ENCODE measurements around the gene BCORL1. TPM values are rescaled to one million over a fixed set of nuclear protein-coding genes. Genes with fewer than 3 reads are reported as not detected.

Gene BCORL1
- polyA plus RNA-seq, 1 of the 3 experiments (the other 2 are of a cell fraction): 4.2 TPM

GRCh38 chrX:130051176-130051845, 68.9 kb downstream of the BCORL1 start:
- Histone ChIP-seq H3K36me3 (replicated peaks in 1 of 2; ENCODE audit: control insufficient read depth in 1 of 2, insufficient read depth in 2 of 2, low read length in 1 of 2) (peaks cover 27 to 32% of the 10 kb centered on the region in 2 experiments), H3K9me2 (no peaks in the 10 kb centered on the region), H3K9me3 (no peaks in the 10 kb centered on the region), H3K4me1 (ENCODE audit: control insufficient read depth in 1 of 2, insufficient read depth in 2 of 2, low read depth in 1 of 2, low read length in 1 of 2) (no peaks in the 10 kb centered on the region), H3K27me3 (ENCODE audit: insufficient read depth) (peaks cover 6% of the 10 kb centered on the region; the same call in 1 of the 2 replicates), H3F3A (replicated peaks; ENCODE audit: insufficient read depth) (peaks cover 4% of the 10 kb centered on the region), H3K9ac (no peak overlapping the region), H3K27ac (ENCODE audit: low read depth in 2 of 2, low read length in 1 of 2) (no peak overlapping the region), H4K20me1 (ENCODE audit: insufficient read depth) (no peaks in the 10 kb centered on the region), H3K4me3 (ENCODE audit: low read depth in 2 of 2, low read length in 1 of 2) (no peak overlapping the region), H3K79me2 (ENCODE audit: insufficient read depth) (no peaks in the 10 kb centered on the region), H3K4me2 (no peak overlapping the region), H2AFZ (ENCODE audit: low read depth) (no peak overlapping the region)
- TF ChIP-seq CHD2 (IDR thresholded peaks at IDR 0.05; ENCODE audit: low read length, partially characterized antibody) (no peak), TAF1 (IDR thresholded peaks at IDR 0.05; ENCODE audit: borderline replicate concordance, low read depth, low read length) (no peak)
- ChIA-PET POLR2A (no interaction called here), CTCF (interaction anchor here (1.6 kb wide), 1 partner anchor 9 kb away, joined by 6 read pairs; no protein-coding TSS in a partner anchor)
- no peak for DNase-seq
- 56% methylated on average over 12 of the region's 12 CpGs for WGBS (ENCODE audit: low lambda C conversion rate)

DNA sequence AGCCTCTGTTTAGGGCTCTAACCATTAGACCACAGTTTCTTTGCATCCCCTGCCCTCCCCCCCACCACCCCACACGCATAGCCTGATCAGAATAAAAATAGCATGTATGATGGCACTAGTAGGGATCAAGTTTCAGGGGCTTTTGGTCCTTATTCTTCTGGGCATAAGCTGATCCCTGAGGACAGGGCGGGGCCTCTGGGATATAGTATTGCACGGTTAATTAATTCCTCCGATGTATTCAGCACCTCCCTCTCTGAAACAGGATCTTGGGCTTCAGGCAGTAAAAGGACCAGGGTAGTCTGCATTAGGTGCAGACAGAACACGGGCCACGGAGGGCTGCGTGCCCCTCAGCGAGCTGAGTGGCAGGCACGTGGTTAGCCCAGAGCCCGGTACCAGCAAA, 70.8 kb downstream of the BCORL1 start:
- H3K9ac ChIP-seq: no peak overlapping the region
- no peak for DNase-seq
- H3K27me3 ChIP-seq (ENCODE audit: insufficient read depth): peaks cover 6% of the 10 kb centered on the region; the same call in 1 of the 2 replicates
- H2AFZ ChIP-seq (ENCODE audit: low read depth): no peak overlapping the region
- peaks cover 4% of the 10 kb centered on the region for H3F3A ChIP-seq (replicated peaks; ENCODE audit: insufficient read depth)
- TF ChIP-seq NRF1 (IDR thresholded peaks at IDR 0.05; ENCODE audit: low read depth, low read length) (no peak), GATA2 (CRISPR knock-in tag; IDR thresholded peaks at IDR 0.05) (no peak), RCOR1 (IDR thresholded peaks at IDR 0.05; ENCODE audit: low read length) (no peak), MAX (IDR thresholded peaks at IDR 0.05; ENCODE audit: low read depth) (no peak), TAF1 (IDR thresholded peaks at IDR 0.05; ENCODE audit: borderline replicate concordance, low read depth, low read length) (no peak), NFIC (IDR thresholded peaks at IDR 0.05; ENCODE audit: borderline replicate concordance) (no peak), RAD21 (IDR thresholded peaks at IDR 0.05; ENCODE audit: low read length) (no peak), JUND (IDR thresholded peaks at IDR 0.05) (no peak), YY1 (IDR thresholded peaks at IDR 0.05; ENCODE audit: low read depth) (no peak), REST (IDR thresholded peaks at IDR 0.05; ENCODE audit: low read depth, low read length) (no peak), MXI1 (IDR thresholded peaks at IDR 0.05; ENCODE audit: low read depth, low read length) (no peak), FOSL2 (IDR thresholded peaks at IDR 0.05; ENCODE audit: borderline replicate concordance, low read depth) (no peak), EZH2phosphoT487 (IDR thresholded peaks at IDR 0.05; ENCODE audit: borderline replicate concordance, low read depth) (no peak), RFX5 (IDR thresholded peaks at IDR 0.05; ENCODE audit: low read length) (no peak), RXRA (IDR thresholded peaks at IDR 0.05; ENCODE audit: borderline replicate concordance, low read depth) (no peak), SMC3 (IDR thresholded peaks at IDR 0.05; ENCODE audit: low read depth, low read length) (no peak)
- TF ChIP-seq, protein P1, sequence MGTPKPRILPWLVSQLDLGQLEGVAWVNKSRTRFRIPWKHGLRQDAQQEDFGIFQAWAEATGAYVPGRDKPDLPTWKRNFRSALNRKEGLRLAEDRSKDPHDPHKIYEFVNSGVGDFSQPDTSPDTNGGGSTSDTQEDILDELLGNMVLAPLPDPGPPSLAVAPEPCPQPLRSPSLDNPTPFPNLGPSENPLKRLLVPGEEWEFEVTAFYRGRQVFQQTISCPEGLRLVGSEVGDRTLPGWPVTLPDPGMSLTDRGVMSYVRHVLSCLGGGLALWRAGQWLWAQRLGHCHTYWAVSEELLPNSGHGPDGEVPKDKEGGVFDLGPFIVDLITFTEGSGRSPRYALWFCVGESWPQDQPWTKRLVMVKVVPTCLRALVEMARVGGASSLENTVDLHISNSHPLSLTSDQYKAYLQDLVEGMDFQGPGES (IDR thresholded peaks at IDR 0.05; ENCODE audit: low read depth, low read length): no peak
- H3K4me1 ChIP-seq (ENCODE audit: control insufficient read depth in 1 of 2, insufficient read depth in 2 of 2, low read depth in 1 of 2, low read length in 1 of 2): no peaks in the 10 kb centered on the region
- no peaks in the 10 kb centered on the region for H3K79me2 ChIP-seq (ENCODE audit: insufficient read depth)
- no peak overlapping the region for H3K4me3 ChIP-seq (ENCODE audit: low read depth in 2 of 2, low read length in 1 of 2)
- CTCF ChIA-PET: interaction anchor here (1.9 kb wide), 1 partner anchor 127 kb away, joined by 10 read pairs; no protein-coding TSS in a partner anchor
- no peaks in the 10 kb centered on the region for H3K9me2 ChIP-seq
- WGBS (ENCODE audit: low lambda C conversion rate): 59% methylated on average over 7 of the region's 10 CpGs
- peaks cover 17 to 27% of the 10 kb centered on the region in 2 experiments for H3K36me3 ChIP-seq (replicated peaks in 1 of 2; ENCODE audit: control insufficient read depth in 1 of 2, insufficient read depth in 2 of 2, low read length in 1 of 2)
- POLR2A ChIA-PET: no interaction called here
- H3K4me2 ChIP-seq: no peak overlapping the region
- no peaks in the 10 kb centered on the region for H4K20me1 ChIP-seq (ENCODE audit: insufficient read depth)
- H3K27ac ChIP-seq (ENCODE audit: low read depth in 2 of 2, low read length in 1 of 2): no peak overlapping the region
- H3K9me3 ChIP-seq: no peaks in the 10 kb centered on the region

Data from SK-N-SH (cell line).